Motor neuron (in vitro differentiated cells): ENCODE measurements around the gene RFX2. TPM values are rescaled to one million over a fixed set of nuclear protein-coding genes. Genes with fewer than 3 reads are reported as not detected.
"Not testable (repeated sequence)": the region's sequence is repeated elsewhere in the genome, so short reads cannot be mapped to it uniquely, and the experiment has no call there.

Source experiments
- ATAC-seq, 8 experiments: fragments of 200-7000 bp; cut with Tn5 transposase; replicated peaks in 6 of 8; 2 replicates each; pipeline ENCODE4 v1.8.0; 2021; ENCODE audit warnings: mild to moderate bottlenecking in 8 of 8, moderate library complexity in 8 of 8
- H3K27ac ChIP-seq, 2 donors: fragments of 250-450 bp; sonication (Bioruptor Pico); 2 replicates each; pipeline ENCODE4 v1.9.0; 2021; ENCODE audit warnings: antibody characterized with exemption in 2 of 2, mild to moderate bottlenecking in 2 of 2, moderate library complexity in 1 of 2
- H3K4me1 ChIP-seq, 2 donors: fragments of 250-450 bp; sonication (Bioruptor Pico); replicated peaks in 1 of 2; 2 replicates each; pipeline ENCODE4 v1.6.1; 2021; ENCODE audit warnings: antibody characterized with exemption in 2 of 2, mild to moderate bottlenecking in 2 of 2, moderate library complexity in 1 of 2
- H3K4me3 ChIP-seq, 5 donors: fragments of 250-450 bp; sonication (Bioruptor Pico); 2 replicates each; pipeline ENCODE4 v1.9.0; 2021; ENCODE audit warnings: antibody characterized with exemption in 5 of 5, mild to moderate bottlenecking in 5 of 5, moderate library complexity in 4 of 5
- WGBS, 10 experiments: fragments of 450-650 bp; shearing (Covaris generic); methylation state at CpG; one replicate each; pipeline ENCODE4 v1.0.0; 2022; 5-methylcytosine and 5-hydroxymethylcytosine counted together
- in situ Hi-C, 9 experiments: fragments of 400-800 bp; cut with MboI; loops; one replicate each; pipeline ENCODE4 v1.15.0; 2021; ENCODE audit warnings: low sequenced_read_pairs in 9 of 9, low pct_unique_long_range_greater_than_20kb in 2 of 9; ENCODE audit not compliant: unreplicated experiment in 9 of 9
- total RNA-seq, 8 experiments: library from RNA; unstranded; fragments of 300-600 nt; gene quantifications; 2 replicates each; pipeline versions ENCODE4 v1.2.3 to v1.2.4, GENCODE V29; 2022

RFX2 gene
- total RNA-seq, 8 experiments from 2014 or later, result 1.4 to 23.2 (median 7.4) TPM

DNA sequence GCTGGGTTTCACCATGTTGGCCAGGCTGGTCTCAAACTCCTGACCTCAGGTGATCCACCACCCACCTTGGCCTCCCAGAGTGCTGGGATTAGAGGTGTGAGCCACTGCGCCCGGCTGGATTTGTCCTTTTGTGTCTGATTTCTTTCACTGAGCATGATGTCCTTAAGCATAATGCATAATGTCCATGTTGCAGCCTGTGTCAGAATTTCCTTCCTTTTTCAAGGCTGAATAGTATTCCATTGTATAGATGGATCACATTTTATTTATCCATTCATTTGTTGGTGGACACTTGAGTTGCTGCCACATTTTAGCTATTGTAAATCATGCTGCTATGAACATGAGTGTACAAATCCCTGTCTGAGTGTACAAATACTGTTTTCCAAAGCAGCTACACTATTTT is 25.5 kb downstream of the RFX2 start:
- WGBS, 10 experiments, result 100% methylated on average over 2 of the region's 2 CpGs; no CpG with 5 or more reads in 7 of the 10 experiments
- Histone ChIP-seq H3K4me1 (peaks cover 25 to 30% of the 10 kb centered on the region in 2 donors), H3K27ac (no peak overlapping the region), H3K4me3 (no peak overlapping the region)
- ATAC-seq, result no peak
- in situ Hi-C loops, result no loop called here

GRCh38 chr19:6079107-6079506 is 31.2 kb downstream of the RFX2 start:
- Histone ChIP-seq H3K4me1 (peaks cover 16 to 32% of the 10 kb centered on the region in 2 donors), H3K27ac (no peak overlapping the region), H3K4me3 (no peak overlapping the region)
- peak in 4 of 8 experiments; percentile 18 to 64 (median 42) for ATAC-seq
- WGBS, 10 experiments, result 48 to 94% (median 82%) methylated on average over 2 to 4 of the region's 5 CpGs; no CpG with 5 or more reads in 1 of the 10 experiments
- in situ Hi-C loops, result no loop called here

GRCh38 chr19:6078068-6078467 is 32.2 kb downstream of the RFX2 start:
- 82 to 100% (median 94%) methylated on average over 1 to 4 of the region's 4 CpGs for WGBS, 10 experiments
- in situ Hi-C loops, result no loop called here
- H3K4me1 ChIP-seq, result peaks cover 16 to 35% of the 10 kb centered on the region in 2 donors
- no peak overlapping the region for H3K27ac ChIP-seq
- no peak for ATAC-seq
- no peak overlapping the region for H3K4me3 ChIP-seq

GRCh38 chr19:6076675-6077463 is 33.4 kb downstream of the RFX2 start:
- in situ Hi-C loops, result no loop called here
- peak; percentile 42 to 96 (median 80) for ATAC-seq
- H3K4me3 ChIP-seq, result no peak overlapping the region
- peak overlapping the region; percentile 7 to 55 for H3K27ac ChIP-seq
- WGBS, 10 experiments, result 0 to 67% (median 47%) methylated on average over 6 to 11 of the region's 13 CpGs
- H3K4me1 ChIP-seq, result peaks cover 16 to 35% of the 10 kb centered on the region in 2 donors

DNA sequence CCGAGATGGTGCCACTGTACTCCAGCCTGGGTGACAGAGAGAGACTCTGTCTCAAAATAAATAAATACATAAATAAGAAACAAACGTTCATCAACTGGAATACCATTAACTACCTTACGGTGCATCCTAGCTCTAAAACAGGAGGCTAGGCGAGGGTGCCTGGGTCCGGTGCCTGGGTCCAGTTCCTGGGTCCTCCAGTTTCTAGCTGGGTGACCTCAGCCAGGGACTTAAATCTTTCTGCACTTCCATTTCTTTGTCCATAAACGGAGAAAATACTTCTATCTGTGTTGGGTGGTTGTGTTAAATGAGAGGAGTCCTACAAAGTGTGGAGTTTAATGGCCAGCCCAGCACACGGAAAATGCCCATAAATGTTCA is 34.0 kb downstream of the RFX2 start:
- peak in 1 of 8 experiments; percentile 10 for ATAC-seq
- no peak overlapping the region for H3K27ac ChIP-seq
- H3K4me1 ChIP-seq, result peaks cover 16 to 35% of the 10 kb centered on the region in 2 donors
- WGBS, 10 experiments, result 0 to 100% (median 83%) methylated on average over 1 to 7 of the region's 7 CpGs; no CpG with 5 or more reads in 1 of the 10 experiments
- in situ Hi-C loops, result no loop called here
- H3K4me3 ChIP-seq, result no peak overlapping the region

GRCh38 chr19:6074709-6075403 is 35.4 kb downstream of the RFX2 start:
- 80 to 96% (median 82%) methylated on average over 2 to 6 of the region's 7 CpGs; no CpG with 5 or more reads in 6 of the 10 experiments for WGBS, 10 experiments

GRCh38 chr19:6073858-6074708 is 36.2 kb downstream of the RFX2 start:
- H3K27ac ChIP-seq, result no peak overlapping the region
- no peak for ATAC-seq
- no peak overlapping the region for H3K4me3 ChIP-seq
- 73 to 100% (median 85%) methylated on average over 1 to 5 of the region's 17 CpGs; no CpG with 5 or more reads in 2 of the 10 experiments for WGBS, 10 experiments
- in situ Hi-C loops, result no loop called here
- H3K4me1 ChIP-seq, result peaks cover 16 to 32% of the 10 kb centered on the region in 2 donors

More at GRCh38 chr19:6074709-6075403, 35.4 kb downstream of the RFX2 start:
- ATAC-seq, result no peak
- in situ Hi-C loops, result no loop called here
- peak overlapping the region in 1 of 2 donors; percentile 18 for H3K27ac ChIP-seq
- H3K4me3 ChIP-seq, result no peak overlapping the region
- H3K4me1 ChIP-seq, result peaks cover 16 to 35% of the 10 kb centered on the region in 2 donors

DNA sequence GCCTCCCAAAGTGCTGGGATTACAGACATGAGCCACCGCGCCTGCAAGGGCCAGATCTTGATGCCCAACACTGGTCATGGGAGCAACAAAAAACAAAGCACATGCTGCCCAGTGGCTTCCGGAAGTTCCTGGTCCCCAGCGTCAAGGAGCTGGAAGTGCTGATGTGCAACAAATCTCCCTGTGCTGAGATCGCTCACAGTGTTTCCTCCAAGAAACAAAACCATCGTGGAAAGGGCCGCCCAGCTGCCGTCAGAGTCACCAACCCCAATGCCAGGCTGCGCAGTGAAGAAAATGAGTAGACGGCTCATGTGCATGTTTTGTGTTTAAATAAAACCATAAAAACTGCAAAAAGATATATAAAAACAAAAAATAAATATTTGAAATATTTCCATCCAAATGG is 37.1 kb downstream of the RFX2 start:
- H3K27ac ChIP-seq, result not testable (repeated sequence)

DNA sequence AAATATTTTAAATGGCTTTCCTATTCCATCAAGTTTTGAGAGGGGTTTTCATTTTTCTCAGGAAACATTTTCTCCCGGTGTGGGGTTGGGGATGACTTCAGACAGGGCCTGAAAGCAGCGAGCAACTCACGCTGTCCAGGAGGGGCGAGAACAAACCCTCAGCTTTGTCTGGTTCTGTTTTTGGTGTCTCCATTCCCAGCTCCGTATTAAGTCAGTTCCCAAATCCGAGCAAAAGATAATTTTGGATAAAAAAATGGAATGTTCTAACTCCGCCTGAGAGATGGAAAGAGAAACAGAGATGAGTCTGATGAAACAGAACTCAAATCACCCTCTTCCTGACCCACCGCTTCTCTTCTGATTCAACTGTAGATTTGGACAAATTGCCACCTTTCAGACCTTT is 38.4 kb downstream of the RFX2 start:
- no peak for ATAC-seq
- Histone ChIP-seq H3K4me3 (no peak overlapping the region), H3K4me1 (peaks cover 20 to 40% of the 10 kb centered on the region in 2 donors), H3K27ac (no peak overlapping the region)
- WGBS, 10 experiments, result 56 to 100% (median 90%) methylated on average over 1 to 8 of the region's 8 CpGs; no CpG with 5 or more reads in 1 of the 10 experiments
- in situ Hi-C loops, result no loop called here

More for the DNA sequence above, 37.1 kb downstream of the RFX2 start:
- ATAC-seq, in situ Hi-C loops, H3K4me3 ChIP-seq: not testable (repeated sequence)
- H3K4me1 ChIP-seq, result peaks cover 16 to 34% of the 10 kb centered on the region in 2 donors
- WGBS, 10 experiments, result 80 to 100% (median 92%) methylated on average over 2 to 8 of the region's 10 CpGs; no CpG with 5 or more reads in 1 of the 10 experiments

GRCh38 chr19:6070720-6071485 is 39.4 kb downstream of the RFX2 start:
- peak in 3 of 8 experiments; percentile 27 to 45 (median 43) for ATAC-seq
- Histone ChIP-seq H3K27ac (no peak overlapping the region), H3K4me3 (no peak overlapping the region), H3K4me1 (peaks cover 21 to 41% of the 10 kb centered on the region in 2 donors)
- WGBS, 10 experiments, result 0 to 93% (median 76%) methylated on average over 2 to 9 of the region's 11 CpGs
- in situ Hi-C loops, result no loop called here

DNA sequence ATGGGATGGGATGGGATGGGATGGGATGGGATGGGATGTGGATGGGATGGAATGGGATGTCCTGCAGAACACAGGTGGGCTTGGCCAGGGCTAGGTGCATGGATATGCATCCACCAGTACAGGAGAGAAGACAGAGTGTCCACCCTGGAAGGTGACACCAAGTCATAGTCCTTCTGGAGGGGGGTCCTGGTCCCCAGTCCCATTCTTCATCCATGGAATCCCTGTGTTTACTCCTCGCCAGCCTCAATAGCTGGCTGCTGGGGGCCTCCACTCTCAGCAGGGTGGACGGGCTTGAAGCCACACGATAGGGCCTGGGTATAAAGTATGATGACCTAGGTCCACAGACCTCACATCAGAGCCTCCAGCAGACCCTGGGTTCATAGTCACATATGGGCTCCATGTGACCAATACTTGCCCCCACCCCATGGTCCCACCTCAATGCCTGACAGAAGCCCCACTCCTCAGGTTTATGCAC is 40.1 kb downstream of the RFX2 start:
- Histone ChIP-seq H3K27ac (no peak overlapping the region), H3K4me3 (no peak overlapping the region), H3K4me1 (peaks cover 28 to 46% of the 10 kb centered on the region in 2 donors)
- in situ Hi-C loops, result no loop called here
- no CpG with 5 or more reads among the region's 3 CpGs for WGBS, 10 experiments
- no peak for ATAC-seq

GRCh38 chr19:6069268-6069791 is 41.0 kb downstream of the RFX2 start:
- H3K4me1 ChIP-seq, result peaks cover 33 to 46% of the 10 kb centered on the region in 2 donors
- in situ Hi-C loops, result no loop called here
- ATAC-seq, result no peak

More at GRCh38 chr19:6069268-6069791, 41.0 kb downstream of the RFX2 start:
- no peak overlapping the region for H3K4me3 ChIP-seq
- no peak overlapping the region for H3K27ac ChIP-seq
